K562 (cell line): ENCODE data around the gene JADE2. TPM values are rescaled to one million over a fixed set of nuclear protein-coding genes. Genes with fewer than 3 reads are reported as not detected.

Source experiments
- ARHGAP35 ChIP-seq: fragments of 450-650 bp; IDR thresholded peaks from 2 replicates; pipeline ENCODE4 v1.6.1; 2018; ENCODE audit not compliant: partially characterized antibody
- C11orf30 ChIP-seq: fragments of 450-650 bp; IDR thresholded peaks from 2 replicates; pipeline ENCODE4 v1.6.1; 2016; ENCODE audit warnings: low read depth, mild to moderate bottlenecking
- CBFA2T3 ChIP-seq: fragments of 450-650 bp; IDR thresholded peaks from 2 replicates; pipeline ENCODE4 v1.6.1; 2017
- MAFG ChIP-seq: fragments of 450-650 bp; conservative IDR thresholded peaks from 2 replicates; pipeline ENCODE4 v1.6.1; 2016; ENCODE audit warnings: missing genetic modification characterization, missing compliant biosample characterization
- NFXL1 ChIP-seq: fragments of 450-650 bp; formaldehyde crosslinking; IDR thresholded peaks from 2 replicates; pipeline ENCODE4 v1.4.0; 2021; ENCODE audit warnings: mild to moderate bottlenecking
- RAD21 ChIP-seq, 2 experiments: fragments of 250-450 bp in 1 of 2; fragments of 450-650 bp in 1 of 2; sonication (Bioruptor Pico) in 1 of 2; formaldehyde crosslinking in 1 of 2; IDR thresholded peaks in 1 of 2; conservative IDR thresholded peaks in 1 of 2; 2 replicates each; pipeline versions ENCODE4 v1.4.0 to v1.8.0; 2020 to 2022; ENCODE audit warnings: mild to moderate bottlenecking in 2 of 2, moderate library complexity in 1 of 2
- SMC3 ChIP-seq: conservative IDR thresholded peaks from 2 replicates; pipeline ENCODE4 v1.6.1; 2011; ENCODE audit warnings: low read depth, low read length, improper control_type of control experiment; ENCODE audit not compliant: insufficient read depth
- SREBF2 ChIP-seq: sonication (generic); formaldehyde crosslinking; IDR thresholded peaks from 2 replicates; pipeline ENCODE4 v1.4.0; 2020; ENCODE audit warnings: mild to moderate bottlenecking, missing genetic modification reagents
- ZBTB1 ChIP-seq: sonication (generic); formaldehyde crosslinking; IDR thresholded peaks from 2 replicates; pipeline ENCODE4 v1.8.1; 2023; ENCODE audit warnings: missing genetic modification reagents, low read depth, mild to moderate bottlenecking, borderline replicate concordance
- ZNF316 ChIP-seq: fragments of 450-650 bp; IDR thresholded peaks from 2 replicates; pipeline ENCODE4 v1.6.1; 2016
- ZNF695 ChIP-seq: fragments of 450-650 bp; formaldehyde crosslinking; IDR thresholded peaks from 2 replicates; pipeline ENCODE4 v1.4.0; 2020; ENCODE audit warnings: mild to moderate bottlenecking, moderate library complexity
- polyA plus RNA-seq, 8 experiments: library from polyadenylated mRNA; depleted of rRNA in 4 of 8; stranded (reverse) in 5 of 8; unstranded in 3 of 8; fragments of >200 nt; fragmentation: Nextera tagmentation in 2 of 8; fragmentation: Illumina TruSeq in 1 of 8; extraction: Ambion mirVana in 2 of 8; extraction: Trizol in 1 of 8; gene quantifications; 2 replicates each; pipeline versions ENCODE4 v1.2.1 to v1.2.3, GENCODE V29; 2011 to 2014; ENCODE audit warnings: inconsistent platforms in 1 of 8, missing spikeins in 1 of 8
- total RNA-seq, 7 experiments: library from RNA; depleted of rRNA in 6 of 7; stranded (reverse); fragments of >200 nt in 6 of 7; fragmentation: Illumina TruSeq in 2 of 7; extraction: Trizol in 2 of 7; gene quantifications; 2 replicates each; pipeline versions ENCODE4 v1.2.1 to v1.2.3, GENCODE V29; 2011 to 2021; ENCODE audit warnings: low replicate concordance in 1 of 7
- TF ChIP-seq, protein P1 (sequence below): IDR thresholded peaks from 2 replicates; pipeline ENCODE4 v1.6.1; 2011; ENCODE audit warnings: borderline replicate concordance, low read depth, mild to moderate bottlenecking, moderate library complexity, low read length; ENCODE audit not compliant: insufficient read depth, poor library complexity, severe bottlenecking
- TF ChIP-seq, protein P2 (sequence below): fragments of 450-650 bp; formaldehyde crosslinking; IDR thresholded peaks from 2 replicates; pipeline ENCODE4 v1.4.0; 2022; ENCODE audit warnings: missing genetic modification characterization
- TF ChIP-seq, protein P3 (sequence below): sonication (generic); formaldehyde crosslinking; IDR thresholded peaks from 2 replicates; pipeline ENCODE4 v1.8.0; 2022; ENCODE audit warnings: mild to moderate bottlenecking, low read depth, missing genetic modification reagents

JADE2 gene
- total and polyA plus RNA-seq, 9 of the 15 experiments (the other 6 are each of a cell fraction or from before 2014, with no cell fraction given), result 0.50 to 23.3 (median 9.1) TPM

DNA sequence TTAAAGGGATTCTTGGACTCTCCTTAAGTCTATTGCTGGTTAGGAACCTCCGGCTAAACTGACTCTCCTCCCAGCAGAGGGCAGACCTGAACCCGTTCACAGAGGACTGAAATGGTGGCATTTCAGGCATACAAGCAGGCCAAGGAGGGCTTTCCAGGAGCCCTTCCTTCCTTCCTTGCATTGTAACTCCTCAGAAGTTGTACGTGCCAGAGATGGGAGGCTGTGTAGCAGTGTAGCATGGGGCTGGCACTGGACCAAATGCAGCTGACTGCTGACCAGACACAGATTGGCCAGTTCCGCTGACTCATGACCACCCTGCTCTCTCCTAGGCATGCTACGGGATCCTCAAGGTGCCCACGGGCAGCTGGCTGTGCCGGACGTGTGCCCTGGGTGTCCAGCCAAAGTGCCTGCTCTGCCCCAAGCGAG is 36.4 kb downstream of the JADE2 start (continued):
- TF ChIP-seq, protein P1, sequence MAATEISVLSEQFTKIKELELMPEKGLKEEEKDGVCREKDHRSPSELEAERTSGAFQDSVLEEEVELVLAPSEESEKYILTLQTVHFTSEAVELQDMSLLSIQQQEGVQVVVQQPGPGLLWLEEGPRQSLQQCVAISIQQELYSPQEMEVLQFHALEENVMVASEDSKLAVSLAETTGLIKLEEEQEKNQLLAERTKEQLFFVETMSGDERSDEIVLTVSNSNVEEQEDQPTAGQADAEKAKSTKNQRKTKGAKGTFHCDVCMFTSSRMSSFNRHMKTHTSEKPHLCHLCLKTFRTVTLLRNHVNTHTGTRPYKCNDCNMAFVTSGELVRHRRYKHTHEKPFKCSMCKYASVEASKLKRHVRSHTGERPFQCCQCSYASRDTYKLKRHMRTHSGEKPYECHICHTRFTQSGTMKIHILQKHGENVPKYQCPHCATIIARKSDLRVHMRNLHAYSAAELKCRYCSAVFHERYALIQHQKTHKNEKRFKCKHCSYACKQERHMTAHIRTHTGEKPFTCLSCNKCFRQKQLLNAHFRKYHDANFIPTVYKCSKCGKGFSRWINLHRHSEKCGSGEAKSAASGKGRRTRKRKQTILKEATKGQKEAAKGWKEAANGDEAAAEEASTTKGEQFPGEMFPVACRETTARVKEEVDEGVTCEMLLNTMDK, result peak; percentile 35
- TF ChIP-seq SMC3, result 0 out of 2 replicates have a peak, but pooled peaks have one; percentile 5
- peak in 1 of 2 experiments; percentile 27; a peak in 1 of 4 replicates for TF ChIP-seq RAD21 (CRISPR knock-in tag; conservative IDR thresholded peaks at IDR 0.05 in 1 of 2, IDR thresholded peaks at IDR 0.05 in 1 of 2)
- TF ChIP-seq SREBF2 (CRISPR knock-in tag), result no peak
- TF ChIP-seq MAFG (tag), result peak; percentile 65
- peak; percentile 83 for TF ChIP-seq C11orf30
- TF ChIP-seq, protein P2, sequence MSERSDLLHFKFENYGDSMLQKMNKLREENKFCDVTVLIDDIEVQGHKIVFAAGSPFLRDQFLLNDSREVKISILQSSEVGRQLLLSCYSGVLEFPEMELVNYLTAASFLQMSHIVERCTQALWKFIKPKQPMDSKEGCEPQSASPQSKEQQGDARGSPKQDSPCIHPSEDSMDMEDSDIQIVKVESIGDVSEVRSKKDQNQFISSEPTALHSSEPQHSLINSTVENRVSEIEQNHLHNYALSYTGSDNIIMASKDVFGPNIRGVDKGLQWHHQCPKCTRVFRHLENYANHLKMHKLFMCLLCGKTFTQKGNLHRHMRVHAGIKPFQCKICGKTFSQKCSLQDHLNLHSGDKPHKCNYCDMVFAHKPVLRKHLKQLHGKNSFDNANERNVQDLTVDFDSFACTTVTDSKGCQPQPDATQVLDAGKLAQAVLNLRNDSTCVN, result no peak
- no peak for TF ChIP-seq CBFA2T3
- no peak for TF ChIP-seq ARHGAP35
- no peak for TF ChIP-seq ZBTB1 (CRISPR knock-in tag)
- TF ChIP-seq, protein P3, sequence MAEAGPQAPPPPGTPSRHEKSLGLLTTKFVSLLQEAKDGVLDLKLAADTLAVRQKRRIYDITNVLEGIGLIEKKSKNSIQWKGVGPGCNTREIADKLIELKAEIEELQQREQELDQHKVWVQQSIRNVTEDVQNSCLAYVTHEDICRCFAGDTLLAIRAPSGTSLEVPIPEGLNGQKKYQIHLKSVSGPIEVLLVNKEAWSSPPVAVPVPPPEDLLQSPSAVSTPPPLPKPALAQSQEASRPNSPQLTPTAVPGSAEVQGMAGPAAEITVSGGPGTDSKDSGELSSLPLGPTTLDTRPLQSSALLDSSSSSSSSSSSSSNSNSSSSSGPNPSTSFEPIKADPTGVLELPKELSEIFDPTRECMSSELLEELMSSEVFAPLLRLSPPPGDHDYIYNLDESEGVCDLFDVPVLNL, result no peak
- no peak for TF ChIP-seq NFXL1 (CRISPR knock-in tag)
- no peak for TF ChIP-seq ZNF695 (CRISPR knock-in tag)
- TF ChIP-seq ZNF316, result peak; percentile 82
- TF ChIP-seq, all 486 proteins: peak for 8
